ENCODE data around the gene MYL7.

DNA sequence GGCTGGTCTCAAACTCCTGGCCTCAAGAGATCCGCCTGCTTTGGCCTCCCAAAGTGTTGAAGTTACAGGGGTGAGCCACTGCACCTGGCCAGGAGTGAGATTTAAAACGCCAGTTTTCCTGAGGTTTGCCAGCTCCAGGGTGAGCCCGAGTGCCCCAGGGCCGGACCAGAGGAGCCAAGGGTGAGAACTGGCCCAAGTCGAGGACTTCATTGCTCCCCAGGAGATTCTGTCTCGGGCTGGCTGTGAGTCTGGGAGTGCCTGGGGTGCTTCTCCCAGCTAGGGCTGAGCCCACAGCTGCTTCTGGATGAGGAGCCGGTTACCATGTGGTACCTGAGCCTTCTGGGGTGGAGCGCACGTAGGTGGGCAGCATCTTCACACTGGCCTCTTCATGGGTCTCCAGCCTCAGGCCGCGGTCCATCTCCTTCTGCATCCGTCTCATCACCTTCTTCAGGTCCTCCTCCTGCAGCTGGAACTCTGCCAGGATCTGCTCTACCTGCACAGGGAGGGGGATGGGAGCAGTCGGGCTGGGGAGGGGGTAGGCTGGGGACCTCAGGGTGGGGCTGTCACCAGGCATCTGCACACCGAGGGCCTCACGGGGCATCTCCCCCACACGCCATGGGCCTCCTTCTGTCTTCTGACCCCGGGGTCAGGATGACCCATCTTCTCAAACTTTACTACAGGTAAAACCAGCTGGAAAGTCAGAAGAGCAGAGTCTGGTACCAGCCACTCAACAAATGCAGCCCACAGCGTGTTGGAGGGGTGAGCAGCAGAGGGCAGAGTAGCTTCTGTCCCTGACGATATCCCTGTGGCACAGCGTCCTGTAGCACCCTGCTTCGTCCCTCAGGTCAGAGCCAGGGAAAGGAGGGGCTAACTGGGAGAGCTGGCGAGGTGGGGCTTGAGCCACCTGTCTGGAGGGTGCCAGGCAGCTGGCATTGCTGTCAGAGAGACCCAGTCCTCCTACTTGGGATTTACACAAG is 12.1 kb upstream of the MYL7 start:
- TF ChIP-seq, protein P1, sequence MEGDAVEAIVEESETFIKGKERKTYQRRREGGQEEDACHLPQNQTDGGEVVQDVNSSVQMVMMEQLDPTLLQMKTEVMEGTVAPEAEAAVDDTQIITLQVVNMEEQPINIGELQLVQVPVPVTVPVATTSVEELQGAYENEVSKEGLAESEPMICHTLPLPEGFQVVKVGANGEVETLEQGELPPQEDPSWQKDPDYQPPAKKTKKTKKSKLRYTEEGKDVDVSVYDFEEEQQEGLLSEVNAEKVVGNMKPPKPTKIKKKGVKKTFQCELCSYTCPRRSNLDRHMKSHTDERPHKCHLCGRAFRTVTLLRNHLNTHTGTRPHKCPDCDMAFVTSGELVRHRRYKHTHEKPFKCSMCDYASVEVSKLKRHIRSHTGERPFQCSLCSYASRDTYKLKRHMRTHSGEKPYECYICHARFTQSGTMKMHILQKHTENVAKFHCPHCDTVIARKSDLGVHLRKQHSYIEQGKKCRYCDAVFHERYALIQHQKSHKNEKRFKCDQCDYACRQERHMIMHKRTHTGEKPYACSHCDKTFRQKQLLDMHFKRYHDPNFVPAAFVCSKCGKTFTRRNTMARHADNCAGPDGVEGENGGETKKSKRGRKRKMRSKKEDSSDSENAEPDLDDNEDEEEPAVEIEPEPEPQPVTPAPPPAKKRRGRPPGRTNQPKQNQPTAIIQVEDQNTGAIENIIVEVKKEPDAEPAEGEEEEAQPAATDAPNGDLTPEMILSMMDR (IDR thresholded peaks at IDR 0.05), result no peak
- TF ChIP-seq POLR2A (IDR thresholded peaks at IDR 0.05), result no peak
- TF ChIP-seq EP300 (IDR thresholded peaks at IDR 0.05), result no peak
